ENCODE data around the gene LCE1D.

Gene LCE1D, protein sequence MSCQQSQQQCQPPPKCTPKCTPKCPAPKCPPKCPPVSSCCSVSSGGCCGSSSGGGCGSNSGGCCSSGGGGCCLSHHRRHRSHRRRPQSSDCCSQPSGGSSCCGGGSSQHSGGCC

DNA sequence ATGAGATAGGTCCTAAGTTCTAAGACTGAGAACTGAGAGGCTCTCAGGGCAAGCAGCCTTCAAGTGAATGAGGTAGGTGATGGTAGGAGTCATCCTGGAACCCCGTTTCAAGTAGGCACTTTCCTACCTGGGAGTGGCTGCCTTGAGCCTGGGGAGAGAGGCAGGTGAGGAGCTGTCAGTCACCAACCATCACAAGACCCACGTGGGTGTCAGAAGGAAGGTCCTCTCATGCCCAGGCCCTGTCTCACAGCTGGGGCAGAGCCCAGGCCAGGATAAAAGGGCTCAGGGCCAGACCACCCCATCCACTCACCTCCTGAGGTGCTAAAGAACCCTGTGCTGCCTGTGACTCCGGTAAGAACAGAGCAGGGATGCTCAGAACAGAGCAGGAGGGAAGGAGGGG, at the start of gene LCE1D:
LCE1D (plus strand) TSS at position 301 of the 400 bp plus-strand sequence. CDS start 1,074 bp downstream, outside the sequence.
- no peak for DNase-seq (ENCODE audit: low spot score)

DNA sequence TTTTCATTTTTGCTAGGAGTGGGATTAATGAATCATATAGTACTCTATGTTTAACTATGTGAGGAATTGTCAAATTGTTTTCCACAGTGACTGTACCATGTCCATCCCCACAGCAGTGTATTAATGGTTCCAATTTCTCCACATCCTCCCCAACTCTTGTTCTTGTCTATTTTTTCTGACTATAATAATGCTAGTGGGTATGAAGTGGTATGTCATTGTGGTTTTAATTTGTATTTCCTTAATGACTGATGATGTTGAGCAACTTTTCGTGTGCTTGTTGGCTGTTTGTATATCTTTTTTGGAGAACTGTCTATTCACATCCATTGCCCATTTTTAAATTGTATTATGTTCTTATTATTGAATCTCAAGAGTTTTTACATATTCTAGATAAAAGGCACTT, 48.7 kb upstream of the LCE1D start:
- DNase-seq (ENCODE audit: low spot score), result no peak

DNA sequence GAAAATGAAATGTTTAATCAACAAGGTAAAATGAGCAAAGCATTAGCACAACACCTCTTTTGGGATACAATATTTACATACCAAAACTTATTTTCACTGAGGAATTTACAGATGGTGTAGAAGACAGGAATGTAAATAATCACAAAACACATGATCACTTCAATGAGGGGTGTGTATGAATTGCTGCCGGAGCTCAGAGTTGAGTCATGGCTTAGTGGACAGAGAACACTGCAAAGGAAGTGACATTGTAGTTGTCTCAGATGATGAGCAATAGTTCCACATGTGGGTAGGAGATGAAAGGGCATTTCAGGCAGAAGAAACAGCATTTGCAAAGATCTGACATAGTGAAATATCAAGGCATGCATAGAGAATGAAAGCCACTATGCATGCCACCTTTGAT, 44.3 kb upstream of the LCE1D start:
- no peak for DNase-seq (ENCODE audit: low spot score)

DNA sequence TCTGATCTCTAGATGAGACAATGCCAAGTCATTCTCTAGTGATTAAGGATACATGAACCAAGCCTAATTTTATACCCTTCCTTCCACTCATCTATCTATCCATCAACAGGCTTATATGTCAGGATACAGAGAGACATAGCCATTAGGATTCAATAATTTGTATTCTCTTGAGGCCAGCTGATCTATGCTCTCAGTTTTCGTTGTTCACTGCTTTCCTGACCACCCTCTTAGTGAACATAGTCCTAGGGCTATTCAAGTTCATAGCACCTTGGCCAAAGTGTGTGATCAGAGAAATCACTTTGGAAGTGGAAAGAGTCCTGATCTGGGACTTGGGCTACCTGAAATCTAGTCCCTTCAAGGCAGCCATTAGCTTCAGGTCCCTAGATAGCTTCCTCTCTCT, 42.9 kb upstream of the LCE1D start:
- DNase-seq (ENCODE audit: low spot score), result no peak

DNA sequence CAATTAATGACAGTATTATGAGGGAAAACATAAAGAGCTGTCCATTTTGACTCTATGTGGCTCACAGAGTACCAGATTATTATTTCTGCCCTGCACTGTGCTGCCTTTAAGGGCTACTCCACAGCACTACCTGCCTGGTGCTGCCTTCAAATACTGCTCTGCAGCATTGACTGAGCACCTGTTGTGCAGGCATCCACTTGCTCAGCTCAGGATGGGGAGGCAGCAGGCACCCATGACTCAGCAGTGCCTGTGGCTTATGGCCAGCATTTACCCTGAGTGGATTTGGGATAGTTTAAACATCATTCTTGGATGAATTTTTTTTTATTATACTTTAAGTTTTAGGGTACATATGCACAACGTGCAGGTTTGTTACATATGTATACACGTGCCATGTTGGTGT, 39.6 kb upstream of the LCE1D start:
- no peak for DNase-seq (ENCODE audit: low spot score)

DNA sequence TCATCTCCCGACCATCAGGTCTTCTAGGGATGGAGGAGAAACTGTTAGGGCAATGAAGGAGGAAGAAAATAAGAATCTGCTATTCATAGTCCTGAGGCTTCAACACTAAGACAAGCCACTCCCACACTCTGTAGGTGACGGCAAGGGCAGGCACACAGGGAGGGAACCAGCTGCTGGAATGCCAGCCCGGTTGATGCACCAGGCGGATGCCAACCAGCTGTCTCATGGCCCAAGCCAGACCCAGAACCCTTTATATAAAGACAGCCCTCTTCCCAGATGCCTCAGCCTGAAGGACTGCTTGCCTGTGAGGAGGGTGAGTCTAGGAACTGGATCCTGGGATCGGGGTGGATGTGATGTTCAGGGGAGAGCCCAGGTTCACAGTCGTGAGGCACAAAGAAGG, 38.8 kb upstream of the LCE1D start, which contains the start of gene KPRP:
KPRP (plus strand) TSS at position 279 of the 400 bp plus-strand sequence. CDS start 1,564 bp downstream, outside the sequence.
- no peak for DNase-seq (ENCODE audit: low spot score)

DNA sequence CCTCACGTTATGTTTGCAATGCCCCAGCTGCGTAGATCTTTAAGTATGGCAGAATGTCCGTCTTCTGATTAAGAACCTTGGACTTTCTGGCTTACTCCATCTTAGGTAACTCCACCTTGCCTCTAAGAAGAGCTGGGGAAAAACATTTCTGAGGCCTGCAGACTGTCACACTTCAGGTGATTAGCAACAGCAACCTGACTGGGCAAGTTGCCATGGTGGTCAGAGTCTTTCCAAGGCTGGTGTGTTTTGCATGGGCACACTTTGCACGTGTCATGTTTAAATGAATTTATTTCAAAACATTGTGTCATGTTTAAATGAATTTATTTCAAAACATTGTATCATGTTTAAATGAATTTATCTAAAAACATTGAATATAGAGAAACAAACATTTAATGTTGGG, 37.9 kb upstream of the LCE1D start:
- no peak for DNase-seq (ENCODE audit: low spot score)

DNA sequence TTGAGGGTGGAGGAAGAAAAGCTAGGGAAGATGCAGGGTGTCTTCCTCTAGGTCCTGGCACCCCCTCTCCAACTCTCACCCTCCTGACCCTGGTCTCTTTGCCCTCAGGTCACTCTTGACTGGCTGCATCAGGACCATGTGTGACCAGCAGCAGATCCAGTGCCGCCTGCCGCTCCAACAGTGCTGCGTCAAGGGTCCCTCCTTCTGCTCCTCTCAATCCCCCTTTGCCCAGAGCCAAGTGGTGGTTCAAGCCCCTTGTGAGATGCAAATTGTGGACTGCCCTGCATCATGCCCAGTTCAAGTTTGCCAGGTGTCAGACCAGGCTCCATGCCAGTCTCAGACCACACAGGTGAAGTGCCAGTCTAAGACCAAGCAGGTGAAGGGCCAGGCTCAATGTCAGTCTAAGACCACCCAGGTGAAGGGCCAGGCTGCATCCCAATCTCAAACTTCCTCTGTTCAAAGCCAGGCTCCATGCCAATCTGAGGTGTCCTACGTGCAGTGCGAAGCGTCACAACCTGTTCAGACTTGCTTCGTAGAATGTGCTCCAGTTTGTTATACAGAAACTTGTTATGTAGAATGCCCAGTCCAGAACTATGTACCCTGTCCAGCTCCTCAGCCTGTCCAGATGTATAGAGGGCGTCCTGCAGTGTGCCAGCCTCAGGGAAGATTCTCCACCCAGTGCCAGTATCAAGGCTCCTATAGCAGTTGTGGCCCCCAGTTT, 36.9 kb upstream of the LCE1D start:
- no peak for DNase-seq (ENCODE audit: low spot score)

DNA sequence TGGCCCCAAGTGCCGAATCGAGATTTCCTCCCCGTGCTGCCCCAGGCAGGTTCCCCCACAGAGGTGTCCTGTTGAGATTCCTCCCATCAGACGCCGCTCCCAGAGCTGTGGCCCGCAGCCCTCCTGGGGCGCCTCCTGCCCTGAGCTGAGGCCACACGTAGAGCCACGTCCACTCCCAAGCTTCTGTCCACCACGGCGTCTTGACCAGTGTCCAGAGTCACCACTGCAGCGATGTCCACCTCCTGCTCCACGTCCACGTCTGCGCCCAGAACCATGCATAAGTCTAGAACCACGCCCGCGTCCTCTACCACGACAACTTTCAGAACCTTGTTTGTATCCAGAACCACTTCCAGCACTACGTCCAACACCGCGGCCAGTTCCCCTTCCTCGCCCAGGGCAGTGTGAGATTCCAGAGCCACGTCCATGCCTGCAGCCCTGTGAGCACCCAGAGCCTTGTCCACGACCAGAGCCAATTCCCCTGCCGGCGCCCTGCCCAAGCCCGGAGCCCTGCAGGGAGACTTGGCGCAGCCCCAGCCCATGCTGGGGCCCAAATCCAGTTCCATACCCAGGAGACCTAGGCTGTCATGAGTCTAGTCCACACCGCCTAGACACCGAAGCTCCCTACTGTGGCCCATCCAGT, 35.9 kb upstream of the LCE1D start:
- DNase-seq (ENCODE audit: low spot score), result no peak

DNA sequence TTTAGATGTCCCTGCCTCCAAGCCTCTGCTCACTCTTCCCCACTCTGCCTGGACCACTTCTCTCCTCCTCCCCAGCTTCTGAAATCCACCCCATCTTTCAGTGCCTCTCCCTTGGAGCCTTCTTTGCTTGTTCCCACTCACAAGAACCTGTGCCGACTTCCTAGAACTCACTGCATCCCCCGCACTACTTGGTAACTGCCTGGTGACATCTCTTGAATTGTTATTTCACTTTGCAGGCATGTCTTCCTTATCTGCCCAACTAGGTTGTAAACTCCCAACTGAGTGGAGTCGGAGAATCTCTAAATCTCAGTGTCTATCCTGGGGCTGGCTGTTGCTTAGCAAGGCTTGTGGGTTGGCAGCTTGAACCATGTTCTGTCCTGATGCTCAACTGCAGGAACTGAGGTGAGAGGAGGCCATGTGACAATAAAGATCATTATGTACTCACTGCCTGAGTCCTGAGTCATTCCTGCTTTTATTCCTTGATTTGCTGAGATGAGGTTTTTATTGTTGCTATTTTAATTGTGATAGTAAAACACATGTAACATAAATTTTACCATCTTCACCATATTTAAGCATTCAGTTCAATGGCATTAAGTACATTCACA, 34.8 kb upstream of the LCE1D start:
- DNase-seq (ENCODE audit: low spot score), result no peak

DNA sequence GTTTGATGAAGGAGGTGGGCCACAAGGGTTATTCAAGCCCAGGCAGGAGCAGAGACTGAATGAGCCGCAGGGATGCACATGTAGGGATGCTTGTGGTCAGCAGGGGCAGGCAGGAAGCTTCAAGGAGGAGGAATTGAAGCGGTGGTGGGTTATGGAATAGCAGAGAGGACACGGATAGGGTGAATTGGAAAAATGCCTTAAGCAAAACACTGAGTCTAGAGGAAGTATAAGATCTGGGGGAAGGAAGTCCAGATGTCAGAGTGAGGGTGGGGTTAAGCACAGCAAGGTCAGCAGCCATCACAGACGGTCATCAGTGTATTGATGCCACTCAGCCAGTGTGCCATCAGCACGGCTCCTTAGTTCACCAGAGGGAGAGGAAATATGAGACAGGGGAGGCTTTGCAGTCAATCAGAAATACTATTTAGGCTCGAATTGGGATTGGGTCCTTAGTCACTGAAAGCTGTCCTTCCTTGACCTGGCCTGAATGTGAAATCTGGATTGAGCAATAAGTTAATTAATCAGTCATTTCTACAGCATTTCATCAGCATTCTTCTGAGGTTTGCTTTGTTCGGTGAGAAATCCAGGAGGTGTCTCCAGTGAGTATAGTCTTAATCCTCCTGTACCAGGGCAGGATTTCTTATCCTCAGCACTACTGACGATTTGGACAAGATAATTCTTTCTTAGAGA, 27.5 kb upstream of the LCE1D start:
- DNase-seq (ENCODE audit: low spot score), result no peak

DNA sequence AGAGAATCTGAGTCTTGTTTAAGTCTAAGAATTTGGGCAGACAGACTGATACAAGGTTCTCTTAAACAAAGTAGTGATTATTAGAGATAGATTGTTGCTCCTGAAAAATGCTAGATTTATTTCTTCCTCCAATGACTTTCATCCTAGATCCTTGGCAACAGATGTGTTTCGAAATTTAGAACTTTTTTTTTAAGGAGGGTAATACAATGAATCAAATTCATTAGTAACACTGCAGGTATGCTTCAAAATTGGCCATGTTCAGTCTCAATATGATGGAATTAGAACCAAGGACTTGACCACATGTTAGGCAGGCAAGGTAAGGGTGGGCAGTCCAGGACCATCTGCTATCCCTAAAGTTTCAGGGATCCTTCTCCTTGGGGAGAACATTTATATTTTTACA, 26.1 kb upstream of the LCE1D start:
- no peak for DNase-seq (ENCODE audit: low spot score)

DNA sequence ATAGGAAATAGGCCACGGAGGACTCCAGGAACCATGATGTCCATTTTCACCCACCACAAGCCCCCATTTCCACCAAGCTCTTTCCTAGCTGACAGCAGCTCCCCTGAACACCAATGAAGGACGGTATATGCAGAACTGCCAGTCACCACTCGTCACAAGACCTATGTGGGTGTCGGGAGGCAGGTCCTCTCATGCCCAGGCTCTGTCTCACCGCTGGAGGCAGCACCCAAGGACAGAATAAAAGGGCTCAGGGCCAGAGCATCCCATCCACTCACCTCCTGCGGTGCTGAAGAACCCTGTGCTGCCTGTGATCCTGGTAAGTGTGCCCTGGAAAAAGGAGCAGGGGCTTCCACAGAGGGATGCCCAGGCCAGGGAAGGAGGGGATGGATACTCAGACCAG, 21.6 kb upstream of the LCE1D start, which contains the start of gene LCE1F:
LCE1F (plus strand) TSS at position 266 of the 400 bp plus-strand sequence. CDS start 1,232 bp downstream, outside the sequence.
- DNase-seq (ENCODE audit: low spot score), result no peak

DNA sequence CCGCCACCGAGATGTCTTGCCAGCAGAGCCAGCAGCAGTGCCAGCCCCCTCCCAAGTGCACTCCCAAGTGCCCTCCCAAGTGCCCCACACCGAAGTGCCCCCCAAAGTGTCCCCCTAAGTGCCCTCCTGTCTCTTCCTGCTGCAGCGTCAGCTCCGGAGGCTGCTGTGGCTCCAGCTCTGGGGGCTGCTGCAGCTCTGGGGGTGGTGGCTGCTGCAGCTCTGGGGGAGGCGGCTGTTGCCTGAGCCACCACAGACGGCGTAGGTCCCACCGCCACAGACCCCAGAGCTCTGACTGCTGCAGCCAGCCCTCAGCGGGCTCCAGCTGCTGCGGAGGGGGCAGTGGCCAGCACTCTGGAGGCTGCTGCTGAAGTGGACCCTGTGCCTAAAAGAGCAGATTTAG, 20.2 kb upstream of the LCE1D start:
- no peak for DNase-seq (ENCODE audit: low spot score)

DNA sequence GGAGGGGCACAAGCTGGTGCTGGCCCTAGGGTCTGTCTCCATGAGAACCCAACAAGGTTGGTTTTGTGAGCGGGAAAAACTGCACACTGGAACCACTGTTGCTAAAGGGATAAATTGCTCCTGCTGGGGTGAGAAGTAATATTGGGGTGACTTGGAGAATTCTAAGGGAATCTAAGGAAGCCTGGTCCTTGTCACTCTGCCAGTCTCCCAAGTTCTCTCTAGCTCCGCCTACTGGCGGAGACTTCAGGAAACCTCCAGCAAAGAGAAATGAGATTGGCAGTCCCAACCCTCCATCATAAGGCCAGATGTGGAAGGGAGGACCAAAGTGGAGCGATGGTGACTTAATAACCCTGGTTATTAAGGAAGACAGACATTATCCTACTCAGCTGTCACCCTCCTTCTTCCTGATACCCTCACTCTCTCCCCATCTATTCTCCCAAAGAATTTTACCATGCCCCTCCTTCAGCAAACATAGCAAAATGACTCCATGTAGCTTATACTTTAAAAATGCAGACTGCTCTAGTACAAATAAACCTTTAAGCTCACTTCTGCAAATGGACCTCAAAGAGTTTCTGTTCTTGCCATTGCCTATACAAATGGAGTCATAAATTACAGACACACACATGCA, 18.9 kb upstream of the LCE1D start:
- no peak for DNase-seq (ENCODE audit: low spot score)

DNA sequence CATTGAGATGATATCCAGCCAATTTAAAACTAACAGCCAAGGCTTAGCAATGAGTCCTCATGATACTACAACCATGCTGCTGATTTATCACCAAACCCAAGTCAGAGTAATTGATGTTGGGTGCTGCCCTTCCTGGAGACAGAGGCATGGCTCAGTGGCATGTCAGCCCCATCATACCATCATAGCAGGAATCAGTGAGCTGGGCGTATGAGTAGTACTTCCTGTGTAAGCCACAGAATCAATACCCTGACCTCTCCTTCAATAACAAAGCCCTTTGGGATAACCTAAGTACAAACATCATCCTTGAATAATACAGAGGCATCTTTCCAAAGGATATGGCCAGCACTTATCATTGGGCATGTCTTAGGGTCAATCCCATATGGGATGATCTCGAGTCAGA, 13.4 kb upstream of the LCE1D start:
- DNase-seq (ENCODE audit: low spot score), result no peak

DNA sequence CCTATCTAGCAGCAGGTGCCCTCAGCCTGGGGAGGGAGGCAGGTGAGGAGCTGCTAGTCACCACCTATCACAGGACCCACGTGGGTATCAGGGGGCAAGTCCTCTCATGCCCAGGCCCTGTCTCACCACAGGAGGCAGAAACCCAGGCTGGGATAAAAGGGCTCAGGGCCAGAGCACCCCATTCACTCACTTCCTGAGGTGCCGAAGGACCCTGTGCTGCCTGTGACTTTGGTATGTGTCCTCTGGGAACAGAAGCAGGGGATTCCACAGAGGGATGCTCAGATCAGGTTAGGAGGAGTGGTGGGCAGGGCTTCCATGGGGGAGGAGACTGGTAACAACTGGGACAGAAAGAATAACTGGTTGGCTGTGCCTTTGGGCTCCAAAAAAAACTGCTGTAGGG, 10.4 kb upstream of the LCE1D start, which contains the start of gene LCE1E:
LCE1E (plus strand) TSS at position 181 of the 400 bp plus-strand sequence. CDS start 1,043 bp downstream, outside the sequence.
- no peak for DNase-seq (ENCODE audit: low spot score)

DNA sequence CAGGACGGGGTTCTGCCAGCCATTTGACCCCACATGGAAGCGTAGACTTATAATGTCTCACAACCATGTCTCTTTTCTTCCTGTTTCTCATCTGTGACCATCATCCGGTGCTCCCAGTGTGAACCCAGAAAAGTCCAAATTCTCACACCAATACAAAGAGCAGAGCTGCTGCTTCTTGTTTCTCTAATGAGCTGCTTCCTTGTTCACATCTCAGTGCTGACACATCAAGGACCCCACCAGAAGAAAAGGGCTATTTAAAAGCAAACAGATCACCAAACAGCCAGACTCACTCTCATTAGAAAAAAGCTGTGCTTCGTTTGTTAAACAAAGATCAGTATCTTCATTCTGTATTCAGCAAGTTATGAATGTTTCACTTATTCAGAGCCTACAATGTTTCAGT, 835 bp upstream of the LCE1D start:
- no peak for DNase-seq (ENCODE audit: low spot score)

DNA sequence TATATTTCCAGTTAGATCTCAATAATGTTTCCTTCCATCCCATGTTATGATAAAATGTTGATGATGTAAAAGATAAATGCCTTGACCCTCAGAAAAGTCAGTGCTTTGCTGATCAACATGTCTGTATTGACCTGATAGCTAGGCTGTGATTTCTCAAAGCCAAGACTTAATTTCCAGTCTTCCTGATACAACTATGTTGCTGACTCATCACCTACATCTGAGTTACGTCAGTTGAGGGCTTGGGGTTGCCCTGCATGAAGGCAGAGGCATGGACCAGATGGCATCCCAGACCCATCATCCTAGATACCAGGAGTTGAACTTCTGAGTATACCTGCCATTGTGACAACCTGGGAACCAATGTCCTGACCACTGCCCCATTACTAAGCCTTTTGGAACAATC, 4.8 kb downstream of the LCE1D start:
- DNase-seq (ENCODE audit: low spot score), result no peak

DNA sequence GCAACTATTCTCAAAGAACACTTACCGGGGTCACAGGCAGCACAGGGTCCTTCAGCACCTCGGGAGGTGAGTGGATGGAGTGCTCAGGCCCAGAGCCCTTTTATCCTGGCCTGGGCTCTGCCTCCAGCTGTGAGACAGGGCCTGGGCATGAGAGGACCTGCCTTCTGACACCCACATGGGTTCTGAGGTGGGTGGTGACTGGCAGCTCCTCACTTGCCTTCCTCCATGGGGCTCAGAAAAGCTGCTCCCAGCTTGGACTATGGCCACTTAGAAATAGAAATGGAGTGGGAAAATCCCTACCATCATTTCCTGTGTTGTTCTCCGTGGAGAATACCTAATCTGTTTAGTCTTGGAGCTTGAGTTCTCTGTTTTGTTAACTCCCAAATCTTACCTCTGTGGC, 10.1 kb downstream of the LCE1D start, which contains the start of gene LCE1C:
LCE1C (minus strand) TSS at position 76 of the 400 bp plus-strand sequence. CDS start 1,173 bp downstream, outside the sequence.
- DNase-seq (ENCODE audit: low spot score), result no peak

DNA sequence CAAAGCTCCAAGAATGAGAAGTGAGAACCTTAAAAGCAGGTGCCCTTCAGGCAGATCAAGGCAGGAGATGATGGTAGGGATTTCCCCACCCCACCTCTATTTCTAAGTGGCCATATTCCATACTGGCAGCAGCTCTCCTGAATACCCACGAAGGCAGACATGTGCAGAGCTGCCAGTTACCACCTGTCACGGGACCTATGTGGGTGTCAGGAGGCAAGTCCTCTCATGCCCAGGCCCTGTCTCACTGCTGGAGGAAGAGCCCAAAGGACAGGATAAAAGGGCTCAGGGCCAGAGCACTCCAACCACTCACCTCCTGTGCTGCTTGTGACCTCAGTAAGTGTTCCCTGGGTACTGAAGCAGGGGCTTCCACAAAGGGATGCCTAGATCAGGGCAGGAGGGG, 14.5 kb downstream of the LCE1D start:
- no peak for DNase-seq (ENCODE audit: low spot score)

DNA sequence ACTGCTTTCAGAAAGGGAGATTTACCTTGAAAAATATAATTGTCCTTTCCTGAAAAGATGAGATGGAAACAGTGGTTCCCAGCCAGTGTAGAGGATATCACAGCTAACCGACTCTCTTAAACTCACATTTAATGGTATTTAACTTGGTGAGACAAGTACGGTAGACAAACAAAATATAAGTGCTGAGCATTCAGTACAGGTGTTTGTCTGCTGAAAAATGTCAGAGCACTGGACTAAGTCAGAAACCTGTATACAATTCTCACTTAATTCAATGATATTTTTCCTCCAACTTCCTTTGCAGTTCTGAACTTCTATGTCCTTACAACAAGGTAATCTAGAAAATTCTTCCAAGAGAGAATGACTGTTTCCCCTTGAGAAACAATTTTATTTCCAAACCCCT, 15.2 kb downstream of the LCE1D start, which contains the start of gene LCE1B:
LCE1B (plus strand) TSS at position 301 of the 400 bp plus-strand sequence. CDS start 476 bp downstream, outside the sequence.
- DNase-seq (ENCODE audit: low spot score), result no peak
